RWPE1 (cell line): ENCODE measurements around the gene HOXD9.

Experiments
- CTCF ChIA-PET: fragments of 350-600 bp; sonication (Branson Sonifier 250); formaldehyde crosslinking; extraction: SDS; loops from one replicate; lab custom pipeline; 2021; lab: Yijun Ruan, JAX
- POLR2A ChIA-PET: fragments of 400-600 bp; formaldehyde crosslinking; extraction: SDS; loops from one replicate; lab custom pipeline; 2020; ENCODE audit warnings: antibody characterized with exemption; ENCODE audit not compliant: low non-redundant PET; lab: Yijun Ruan, JAX
- DNase-seq: peaks from one replicate; pipeline ENCODE4 v3.0.0; 2012; ENCODE audit warnings: low spot score
- H3K27ac ChIP-seq: fragments of 450-650 bp; 2 replicates; pipeline ENCODE4 v1.5.1; 2017
- CTCF ChIP-seq: fragments of 450-650 bp; conservative IDR thresholded peaks from 2 replicates; pipeline ENCODE4 v1.5.1; 2017; ENCODE audit warnings: low read depth, mild to moderate bottlenecking

The HOXD9 gene

DNA sequence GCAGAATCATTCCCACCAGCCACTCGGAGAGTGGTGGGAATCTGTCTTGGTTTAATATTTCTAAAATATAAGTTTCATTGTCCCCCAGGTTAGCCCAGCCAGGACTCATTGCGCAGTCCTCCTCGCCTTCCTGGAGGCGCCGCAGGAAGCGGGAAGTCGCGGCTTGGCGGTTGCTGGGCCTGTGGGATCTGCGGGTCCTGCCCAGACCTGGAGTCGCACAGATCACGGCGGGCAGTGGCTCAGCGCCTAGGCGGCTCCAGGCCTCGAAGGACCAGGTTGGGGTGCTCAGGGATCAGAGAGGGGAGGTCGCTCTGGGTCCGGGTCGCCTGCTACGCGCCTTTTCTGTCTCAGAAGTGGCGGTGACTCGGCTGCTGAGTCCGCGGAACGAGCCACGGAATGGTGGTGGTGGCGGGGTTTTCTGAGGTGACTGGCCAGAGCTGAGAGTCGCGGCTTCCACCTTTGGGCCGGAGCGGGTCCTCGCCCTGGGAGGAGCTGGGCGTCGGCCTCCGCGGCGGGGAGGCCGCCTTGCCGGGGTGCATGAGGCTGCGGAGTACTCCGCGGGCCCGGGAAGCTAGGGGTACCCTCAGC lies 37.2 kb downstream of the HOXD9 start:
- ChIA-PET CTCF (no interaction called here), POLR2A (no interaction called here)
- no peak for TF ChIP-seq CTCF
- no peak overlapping the region for H3K27ac ChIP-seq
- no peak for DNase-seq

DNA sequence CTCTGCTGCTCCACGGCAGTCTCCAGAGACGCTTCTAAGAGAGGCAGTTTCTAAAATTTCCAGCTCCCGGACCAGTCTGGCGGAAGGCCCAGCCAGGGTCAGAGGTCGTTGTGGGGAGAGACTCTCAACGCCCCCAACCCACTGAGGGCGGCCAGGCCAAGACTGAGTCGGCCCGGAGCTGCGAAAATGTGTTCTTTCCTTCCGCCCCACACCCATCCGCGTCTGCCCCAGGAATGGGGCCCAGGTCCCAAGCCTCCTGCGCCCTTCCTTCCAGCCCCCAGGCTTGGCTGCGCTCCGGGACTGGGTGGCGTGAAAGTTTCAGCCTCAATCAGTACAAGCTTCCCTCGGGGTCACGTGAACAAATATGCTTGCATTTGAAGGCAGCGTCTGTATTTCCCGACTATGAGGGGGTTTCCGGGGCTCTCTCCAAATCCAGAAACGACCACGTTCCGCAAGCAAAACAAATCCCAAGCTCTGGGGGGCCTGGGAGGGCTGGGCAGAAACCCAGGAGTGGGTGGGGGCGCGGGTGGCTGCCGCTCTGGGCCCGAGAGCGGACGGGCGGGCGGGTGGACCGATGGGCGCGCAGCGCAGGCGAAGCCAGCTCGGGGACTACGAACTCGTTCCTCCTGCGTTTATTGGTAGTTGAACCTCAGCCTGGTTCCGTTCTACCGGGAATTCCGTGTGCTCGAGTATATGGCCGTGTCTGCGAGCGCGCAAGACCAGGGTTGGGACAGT lies 37.9 kb downstream of the HOXD9 start:
- TF ChIP-seq CTCF = no peak
- ChIA-PET CTCF (interaction anchor here (0.6 to 2.2 kb wide), 2 partner anchors 20 to 525 kb away, joined by 3 to 10 read pairs; no protein-coding TSS in a partner anchor), POLR2A (no interaction called here)
- no peak overlapping the region for H3K27ac ChIP-seq
- DNase-seq = no peak

DNA sequence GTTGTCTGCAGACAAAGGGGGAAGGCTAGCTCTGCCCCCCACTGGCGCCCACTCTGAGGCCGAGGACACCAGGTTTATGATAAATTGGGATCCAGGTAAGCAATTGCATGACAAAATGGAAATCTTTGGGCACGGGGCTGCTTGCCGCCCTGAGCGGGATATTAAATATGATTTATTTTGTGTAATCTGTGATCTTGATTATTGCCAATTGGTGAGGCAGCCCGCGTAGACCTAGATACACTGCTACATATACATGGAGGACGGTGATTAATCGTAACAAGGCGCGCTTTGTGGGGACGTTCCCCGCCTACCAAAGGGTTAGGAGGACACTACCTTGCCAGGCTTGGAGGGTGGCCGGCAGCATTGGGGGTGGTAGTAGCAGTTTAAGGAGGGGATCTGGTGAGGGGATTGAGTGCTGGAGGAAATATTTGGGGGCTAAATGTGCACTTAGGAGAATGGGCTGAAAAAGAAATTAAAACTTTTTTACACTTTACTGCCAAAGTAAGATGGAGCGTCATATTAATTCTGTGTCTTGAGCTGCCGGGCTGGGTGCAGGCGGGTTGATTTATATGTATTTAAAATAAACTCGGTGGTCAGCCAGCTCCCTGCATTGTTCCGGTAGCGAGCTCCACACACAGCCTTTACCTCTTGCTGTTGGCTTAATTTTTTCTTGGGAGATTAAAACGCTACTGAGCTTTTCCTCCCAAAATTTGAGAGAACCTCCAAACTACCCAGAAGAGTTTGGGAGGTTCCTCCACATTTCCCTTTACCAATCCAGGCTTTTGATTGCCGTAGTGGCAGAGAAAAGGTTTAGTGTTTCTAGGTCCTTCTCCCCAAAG lies 38.7 kb downstream of the HOXD9 start:
- ChIA-PET CTCF (interaction anchor here (0.5 to 2.2 kb wide), 6 partner anchors 17 to 713 kb away, joined by 3 to 10 read pairs (median 4); no protein-coding TSS in a partner anchor), POLR2A (no interaction called here)
- H3K27ac ChIP-seq = no peak overlapping the region
- no peak for TF ChIP-seq CTCF
- DNase-seq = no peak

- POLR2A ChIA-PET = no interaction called here
- DNase-seq = no peak
- TF ChIP-seq CTCF = no peak
- CTCF ChIA-PET = interaction anchor here (0.6 to 2.2 kb wide), 7 partner anchors 18 to 712 kb away, joined by 3 to 10 read pairs (median 3); no protein-coding TSS in a partner anchor
- no peak overlapping the region for H3K27ac ChIP-seq
Observed at GRCh38 chr2:176161825-176162626, 39.5 kb downstream of the HOXD9 start.

- ChIA-PET POLR2A (no interaction called here), CTCF (interaction anchor here (0.6 to 2.2 kb wide), 3 partner anchors 22 to 233 kb away, joined by 3 to 10 read pairs (median 3); no protein-coding TSS in a partner anchor)
- no peak for TF ChIP-seq CTCF
- no peak overlapping the region for H3K27ac ChIP-seq
- no peak for DNase-seq
Observed at GRCh38 chr2:176162911-176163671, 40.6 kb downstream of the HOXD9 start.
